Measurements from ENCODE around the gene BBS1.
"Not testable (repeated sequence)": the region's sequence is repeated elsewhere in the genome, so short reads cannot be mapped to it uniquely, and the experiment has no call there.

BBS1 gene

DNA sequence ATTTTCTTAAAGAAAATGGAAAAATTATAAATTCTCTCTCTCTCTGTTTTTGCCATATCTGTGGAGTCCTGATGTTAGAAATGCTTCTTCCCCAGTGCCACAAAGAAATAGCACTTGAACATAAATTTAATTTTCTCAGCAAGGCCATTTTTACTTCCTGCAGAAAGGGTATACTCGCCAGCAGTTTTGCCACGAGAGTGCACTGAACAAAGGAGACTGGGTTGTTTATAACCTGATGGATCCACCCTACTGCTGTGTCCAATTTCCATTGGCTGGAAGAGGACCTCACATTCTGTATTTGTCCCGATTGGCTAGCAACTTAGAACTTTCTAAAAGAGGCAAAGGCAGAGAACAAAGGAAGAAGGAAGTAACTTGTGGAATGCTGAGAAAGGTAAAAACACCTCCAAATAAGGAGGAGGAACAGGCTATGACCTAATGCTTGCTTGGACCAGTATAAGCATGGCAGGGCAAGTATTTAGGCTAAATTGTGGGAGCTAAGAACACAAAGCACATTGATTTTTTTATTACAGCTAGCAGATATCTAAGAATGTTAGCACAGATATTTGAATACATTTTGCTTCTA is 72.2 kb downstream of the BBS1 start:
- not testable (repeated sequence) for DNase-seq

Data from COR-L47 (cell line).